Neural progenitor cell (in vitro differentiated cells): ENCODE measurements around the gene IRF8. TPM values are rescaled to one million over a fixed set of nuclear protein-coding genes. Genes with fewer than 3 reads are reported as not detected.
"Not testable (repeated sequence)": the region's sequence is repeated elsewhere in the genome, so short reads cannot be mapped to it uniquely, and the experiment has no call there.

ENCODE experiments used
- DNase-seq: peaks from one replicate; pipeline ENCODE4 v3.0.0-alpha.2; 2016; ENCODE audit warnings: low spot score
- H2AFZ ChIP-seq: fragments of 200-600 bp; sonication (generic); replicated peaks from 2 replicates; pipeline ENCODE4 v1.6.1; 2016; ENCODE audit warnings: antibody characterized with exemption
- H3F3A ChIP-seq: fragments of 200-600 bp; sonication (generic); 2 replicates; pipeline ENCODE4 v1.6.1; 2016; ENCODE audit warnings: antibody characterized with exemption, low read depth
- H3K27ac ChIP-seq: fragments of 200-600 bp; sonication (generic); 2 replicates; pipeline ENCODE4 v1.5.1; 2016; ENCODE audit warnings: mild to moderate bottlenecking
- H3K27me3 ChIP-seq: fragments of 200-600 bp; sonication (generic); 2 replicates; pipeline ENCODE4 v1.6.1; 2016; ENCODE audit warnings: mild to moderate bottlenecking, moderate library complexity
- H3K36me3 ChIP-seq: fragments of 200-600 bp; sonication (generic); 2 replicates; pipeline ENCODE4 v1.5.1; 2016
- H3K4me1 ChIP-seq: fragments of 200-600 bp; sonication (generic); 2 replicates; pipeline ENCODE4 v1.6.1; 2016; ENCODE audit warnings: mixed run types
- H3K4me2 ChIP-seq: fragments of 200-600 bp; sonication (generic); 2 replicates; pipeline ENCODE4 v1.6.1; 2016
- H3K4me3 ChIP-seq: fragments of 200-600 bp; sonication (generic); 2 replicates; pipeline ENCODE4 v1.5.1; 2016
- H3K79me2 ChIP-seq: fragments of 200-600 bp; sonication (generic); 2 replicates; pipeline ENCODE4 v1.6.1; 2016; ENCODE audit warnings: low read depth
- H3K9ac ChIP-seq: fragments of 200-600 bp; sonication (generic); 2 replicates; pipeline ENCODE4 v1.6.1; 2016
- H3K9me3 ChIP-seq: fragments of 200-600 bp; sonication (generic); 2 replicates; pipeline ENCODE4 v1.5.1; 2016; ENCODE audit warnings: low read depth
- H4K20me1 ChIP-seq: fragments of 200-600 bp; sonication (generic); 2 replicates; pipeline ENCODE4 v1.6.1; 2016; ENCODE audit warnings: low read depth
- H3K27ac Mint-ChIP-seq: 3 replicates; pipeline ENCODE4 v1.8.0; 2021; ENCODE audit warnings: mixed read lengths
- H3K27me3 Mint-ChIP-seq: 2 replicates; pipeline ENCODE4 v1.8.0; 2022; ENCODE audit warnings: low read depth, mild to moderate bottlenecking, inconsistent platforms, moderate library complexity, mixed read lengths; ENCODE audit not compliant: insufficient read depth
- H3K36me3 Mint-ChIP-seq: 3 replicates; pipeline ENCODE4 v1.8.0; 2021; ENCODE audit warnings: mixed read lengths
- H3K4me1 Mint-ChIP-seq: 3 replicates; pipeline ENCODE4 v1.8.0; 2021; ENCODE audit warnings: mixed read lengths
- H3K4me3 Mint-ChIP-seq: 3 replicates; pipeline ENCODE4 v1.8.0; 2021; ENCODE audit warnings: mild to moderate bottlenecking, moderate library complexity, mixed read lengths
- H3K9me3 Mint-ChIP-seq: 3 replicates; pipeline ENCODE4 v1.8.0; 2020; ENCODE audit warnings: mixed read lengths
- CTCF ChIP-seq: fragments of 200-600 bp; sonication (generic); IDR thresholded peaks from 2 replicates; pipeline ENCODE4 v1.5.1; 2017; ENCODE audit warnings: antibody characterized with exemption, mild to moderate bottlenecking
- EZH2 ChIP-seq: fragments of 200-600 bp; sonication (generic); IDR thresholded peaks from 2 replicates; pipeline ENCODE4 v1.6.1; 2017; ENCODE audit warnings: antibody characterized with exemption, mild to moderate bottlenecking, moderate library complexity
- EZH2phosphoT487 ChIP-seq: fragments of 200-600 bp; sonication (generic); IDR thresholded peaks from 2 replicates; pipeline ENCODE4 v1.6.1; 2017; ENCODE audit warnings: antibody characterized with exemption
- total RNA-seq: library from RNA; depleted of rRNA; stranded (reverse); fragments of >200 nt; gene quantifications from 2 replicates; pipeline ENCODE4 v1.2.3, GENCODE V29; 2015; ENCODE audit warnings: low replicate concordance

IRF8 gene
- total RNA-seq, 1 donor from 2014 or later: 1.2 TPM

GRCh38 chr16:85856079-85856478, 42.9 kb upstream of the IRF8 start:
- Histone ChIP-seq H3K4me2 (no peak overlapping the region), H3K9ac (no peak overlapping the region), H2AFZ (no peak overlapping the region), H3K27me3 (peaks cover 3% of the 10 kb centered on the region), H3K27ac (no peak overlapping the region), H3K4me3 (no peak overlapping the region), H3K9me3 (no peaks in the 10 kb centered on the region), H4K20me1 (no peaks in the 10 kb centered on the region), H3K36me3 (no peaks in the 10 kb centered on the region), H3F3A (no peaks in the 10 kb centered on the region), H3K4me1 (no peaks in the 10 kb centered on the region), H3K79me2 (no peaks in the 10 kb centered on the region)
- DNase-seq: no peak
- no peak overlapping the region for H3K4me3 Mint-ChIP-seq
- H3K4me1 Mint-ChIP-seq: peaks cover 7% of the 10 kb centered on the region
- peaks cover 3% of the 10 kb centered on the region for H3K9me3 Mint-ChIP-seq
- H3K27me3 Mint-ChIP-seq: peaks cover 16% of the 10 kb centered on the region
- TF ChIP-seq EZH2 (no peak), EZH2phosphoT487 (no peak), CTCF (no peak)
- H3K36me3 Mint-ChIP-seq: no peaks in the 10 kb centered on the region
- H3K27ac Mint-ChIP-seq: no peak overlapping the region

GRCh38 chr16:85856585-85856984, 42.4 kb upstream of the IRF8 start:
- no peak overlapping the region for H3K4me3 Mint-ChIP-seq
- Histone ChIP-seq H3K9ac (no peak overlapping the region), H3K4me3 (no peak overlapping the region), H3K9me3 (no peaks in the 10 kb centered on the region), H2AFZ (no peak overlapping the region), H3K27ac (no peak overlapping the region), H3K79me2 (no peaks in the 10 kb centered on the region), H3K4me2 (no peak overlapping the region), H4K20me1 (no peaks in the 10 kb centered on the region), H3K4me1 (no peaks in the 10 kb centered on the region), H3F3A (no peaks in the 10 kb centered on the region), H3K36me3 (no peaks in the 10 kb centered on the region), H3K27me3 (peaks cover 3% of the 10 kb centered on the region)
- peaks cover 20% of the 10 kb centered on the region for H3K27me3 Mint-ChIP-seq
- DNase-seq: no peak
- no peak overlapping the region for H3K27ac Mint-ChIP-seq
- TF ChIP-seq CTCF: no peak
- no peak for TF ChIP-seq EZH2
- TF ChIP-seq EZH2phosphoT487: no peak
- no peaks in the 10 kb centered on the region for H3K36me3 Mint-ChIP-seq
- peaks cover 7% of the 10 kb centered on the region for H3K4me1 Mint-ChIP-seq
- peaks cover 3% of the 10 kb centered on the region for H3K9me3 Mint-ChIP-seq

GRCh38 chr16:85857406-85857805, 41.6 kb upstream of the IRF8 start:
- TF ChIP-seq CTCF (no peak), EZH2 (no peak), EZH2phosphoT487 (no peak)

GRCh38 chr16:85858571-85858970, 40.4 kb upstream of the IRF8 start:
- not testable (repeated sequence) for H3K79me2 ChIP-seq, H3K27ac Mint-ChIP-seq, H3K27ac ChIP-seq, H3K4me3 Mint-ChIP-seq, H3K4me1 ChIP-seq, H3K27me3 ChIP-seq, H2AFZ ChIP-seq, H3K4me2 ChIP-seq, DNase-seq, H4K20me1 ChIP-seq, H3K9ac ChIP-seq, H3K9me3 ChIP-seq, H3K36me3 ChIP-seq, H3K9me3 Mint-ChIP-seq, H3K4me3 ChIP-seq, H3K4me1 Mint-ChIP-seq, H3F3A ChIP-seq, H3K36me3 Mint-ChIP-seq
- H3K27me3 Mint-ChIP-seq: peaks cover 22% of the 10 kb centered on the region

More at GRCh38 chr16:85857406-85857805, 41.6 kb upstream of the IRF8 start:
- H3K27ac Mint-ChIP-seq: no peak overlapping the region
- H3K9me3 ChIP-seq: no peaks in the 10 kb centered on the region
- no peak overlapping the region for H3K4me2 ChIP-seq
- H3K4me3 Mint-ChIP-seq: no peak overlapping the region
- H3K4me3 ChIP-seq: no peak overlapping the region
- DNase-seq: no peak
- no peaks in the 10 kb centered on the region for H3K79me2 ChIP-seq
- no peak overlapping the region for H2AFZ ChIP-seq
- H3K27me3 Mint-ChIP-seq: peaks cover 22% of the 10 kb centered on the region
- peaks cover 7% of the 10 kb centered on the region for H3K4me1 Mint-ChIP-seq
- peaks cover 5% of the 10 kb centered on the region for H3K9me3 Mint-ChIP-seq
- H3K27me3 ChIP-seq: peaks cover 3% of the 10 kb centered on the region
- no peaks in the 10 kb centered on the region for H3K36me3 Mint-ChIP-seq
- no peaks in the 10 kb centered on the region for H3K36me3 ChIP-seq
- no peaks in the 10 kb centered on the region for H3F3A ChIP-seq
- H3K4me1 ChIP-seq: no peaks in the 10 kb centered on the region
- no peak overlapping the region for H3K9ac ChIP-seq
- no peak overlapping the region for H3K27ac ChIP-seq
- no peaks in the 10 kb centered on the region for H4K20me1 ChIP-seq
